ENCODE results near the gene MEIOSIN.

MEIOSIN gene

DNA sequence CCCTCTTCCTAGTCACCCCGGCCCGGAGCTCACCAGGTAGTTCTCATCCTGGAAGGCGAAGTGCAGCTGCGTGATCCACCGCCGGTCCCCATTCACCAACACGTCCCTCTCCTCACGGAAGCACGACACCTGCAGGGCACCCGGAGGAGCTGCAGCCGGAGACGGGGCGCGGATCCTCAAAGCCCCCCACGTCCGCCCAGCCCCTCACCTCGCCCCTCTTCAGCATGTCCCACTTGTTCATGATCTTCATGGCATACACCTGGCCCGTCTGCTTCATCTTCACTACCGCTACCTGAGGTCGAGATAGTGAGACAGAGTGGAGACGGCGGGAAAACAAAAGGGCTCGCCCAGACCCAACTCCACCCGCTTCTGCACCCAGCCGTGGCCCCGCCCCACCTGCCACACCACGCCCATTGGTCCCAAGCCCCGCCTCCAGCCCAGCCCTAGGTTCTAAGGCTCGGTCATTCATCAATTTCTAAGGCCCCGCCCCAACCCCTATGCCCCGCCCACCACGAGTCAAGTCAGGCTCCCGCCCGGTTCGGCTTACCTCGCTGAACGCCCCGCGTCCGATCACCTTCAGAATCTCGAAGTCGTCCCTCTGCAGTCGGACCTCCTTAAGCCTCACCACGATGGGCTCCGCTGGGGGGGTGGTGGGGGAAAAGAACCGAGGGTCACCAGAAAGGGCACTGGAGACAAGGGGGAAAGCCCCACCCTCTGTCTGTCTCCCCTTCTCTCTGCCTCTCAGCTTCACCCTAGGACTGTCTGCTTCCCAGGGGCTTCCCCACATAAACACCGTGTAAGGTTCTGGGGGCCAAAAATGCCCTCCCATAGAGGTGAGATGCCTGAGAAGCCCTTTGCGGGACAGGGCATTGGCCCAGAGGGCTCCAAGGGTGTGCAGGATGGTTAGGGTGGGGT lies 46.2 kb downstream of the MEIOSIN start:
- peak; percentile 86 to 97 for DNase-seq (ENCODE audit: low read depth in 2 of 2)

DNA sequence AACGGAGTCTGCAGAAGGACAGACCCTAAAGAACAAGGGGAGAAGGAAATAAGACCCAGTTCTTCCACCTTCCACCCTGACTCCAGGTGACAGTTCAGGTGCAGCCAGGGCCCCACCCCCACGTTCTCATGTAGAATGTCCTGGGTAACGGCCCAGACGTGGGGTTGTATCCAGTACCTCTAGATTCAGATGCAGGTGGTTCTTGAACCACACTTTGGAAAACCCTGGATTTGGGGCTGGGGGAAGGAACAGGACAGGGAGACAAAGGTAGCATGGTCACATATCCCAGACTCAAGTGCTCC lies 46.9 kb downstream of the MEIOSIN start:
- no peak for DNase-seq (ENCODE audit: low read depth in 2 of 2)

DNA sequence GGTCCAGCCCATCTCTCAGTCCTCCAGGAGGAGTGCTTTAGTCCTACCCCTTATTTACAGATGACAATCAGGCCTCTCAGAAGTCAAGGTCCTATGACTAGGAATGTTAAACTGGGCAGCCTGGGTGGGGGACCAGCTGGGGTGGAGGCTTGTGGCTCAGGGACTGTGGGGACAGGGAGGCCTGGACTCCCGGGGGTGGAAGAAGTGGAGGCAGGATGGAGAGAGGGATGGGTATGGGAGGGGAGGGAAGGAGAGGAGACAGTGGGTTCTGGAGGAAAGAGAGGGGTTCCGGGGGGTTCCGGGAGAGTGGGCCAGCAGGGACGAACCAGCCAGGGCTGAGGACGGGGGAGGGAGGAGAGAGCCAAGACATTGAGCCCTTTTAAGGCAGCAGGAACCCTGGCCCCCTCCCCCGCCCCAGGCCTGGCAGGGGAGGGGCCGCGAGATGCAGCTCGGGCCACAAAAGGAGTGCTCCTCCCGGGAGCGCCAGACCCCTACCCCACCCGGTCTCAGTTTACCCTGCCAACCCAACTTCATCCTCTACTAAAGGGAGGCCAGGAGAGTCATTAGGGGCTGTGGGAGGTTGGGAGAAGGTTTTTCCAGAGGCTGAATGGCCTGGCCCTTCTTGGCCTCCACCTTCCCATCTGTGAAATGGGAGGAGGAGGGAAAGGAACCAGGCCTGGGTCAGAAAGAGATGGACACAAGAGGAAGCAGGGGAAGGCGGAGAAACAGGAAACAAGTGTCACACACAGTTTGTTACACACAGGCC lies 47.4 kb downstream of the MEIOSIN start:
- DNase-seq (ENCODE audit: low read depth in 2 of 2) = no peak

DNA sequence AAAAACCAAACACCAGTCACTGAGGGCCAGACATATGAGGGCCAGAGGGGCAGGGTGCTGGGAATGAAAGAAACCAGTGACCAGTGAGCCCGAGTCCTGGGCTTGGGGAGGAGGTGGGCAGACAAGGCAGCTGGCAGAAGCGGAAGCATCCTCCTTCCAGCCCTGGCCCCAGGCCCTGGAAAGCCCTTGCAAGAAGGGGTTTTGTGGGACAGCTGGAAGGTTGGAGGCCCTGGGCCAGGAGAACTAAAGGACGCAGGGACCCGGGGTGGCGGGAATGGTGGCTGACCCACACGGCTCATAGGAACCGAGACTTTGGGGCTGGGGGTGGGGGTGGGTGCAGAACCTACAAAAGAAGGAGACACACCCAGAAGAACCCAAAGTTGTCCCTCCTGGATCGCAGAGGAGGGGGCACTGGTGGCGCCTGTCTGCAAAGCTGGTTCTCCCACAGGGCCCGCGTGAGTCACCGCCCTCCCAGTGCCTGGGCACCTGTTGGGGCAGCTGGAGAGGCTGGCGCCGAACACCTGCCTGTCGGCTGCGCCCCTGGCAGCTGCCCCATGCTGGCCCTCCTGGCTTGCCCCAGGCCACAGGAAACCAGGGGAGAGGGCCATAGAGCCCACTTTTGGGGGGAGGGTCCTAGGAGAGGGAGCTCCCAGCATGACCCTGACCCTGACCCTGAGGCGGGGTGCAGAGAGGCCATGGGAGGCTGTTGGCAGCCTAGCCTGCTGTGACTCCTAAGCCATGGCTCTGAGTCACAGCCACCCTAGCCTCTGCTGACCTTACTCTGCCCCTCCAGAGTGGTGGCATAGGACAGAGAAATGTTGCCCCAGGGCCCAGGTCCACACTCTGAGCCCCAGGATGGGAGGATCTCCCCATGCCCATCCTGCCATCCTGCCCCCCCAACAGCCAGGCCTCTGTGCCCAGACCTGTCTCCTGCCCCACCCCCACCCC lies 48.2 kb downstream of the MEIOSIN start:
- DNase-seq (ENCODE audit: low read depth in 2 of 2) = no peak

DNA sequence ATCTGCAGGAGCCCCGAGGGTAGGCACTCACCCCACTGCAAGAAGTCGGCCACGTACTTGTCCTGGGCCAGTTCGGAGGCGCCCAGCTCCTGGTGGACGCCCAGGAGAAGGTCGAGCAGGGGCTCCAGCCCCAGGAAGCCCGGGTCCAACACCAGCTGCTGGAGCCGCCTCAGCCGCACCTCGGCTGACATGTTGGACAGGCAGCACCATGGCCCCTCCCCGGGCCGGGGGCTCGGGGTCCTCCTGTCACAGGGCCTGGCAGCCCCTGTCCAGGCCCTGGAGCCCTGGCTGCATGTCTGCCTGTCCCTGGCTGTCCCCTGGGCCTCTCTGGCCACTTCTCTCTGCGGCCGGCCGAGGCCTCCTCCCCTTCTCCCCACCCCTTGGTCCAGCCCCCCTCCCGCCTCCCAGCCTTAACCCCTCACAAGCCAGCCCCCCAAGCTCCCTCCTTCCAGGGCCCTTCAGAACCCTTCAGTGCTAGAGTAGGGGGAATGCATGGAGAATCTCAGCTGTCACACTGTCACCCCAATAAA lies 49.0 kb downstream of the MEIOSIN start, which contains the start of gene DMPK:
Gene DMPK (minus strand): TSS at position 329 of the 530 bp plus-strand sequence. CDS start 138 bp downstream, at position 191.
- no peak for DNase-seq (ENCODE audit: low read depth in 2 of 2)

DNA sequence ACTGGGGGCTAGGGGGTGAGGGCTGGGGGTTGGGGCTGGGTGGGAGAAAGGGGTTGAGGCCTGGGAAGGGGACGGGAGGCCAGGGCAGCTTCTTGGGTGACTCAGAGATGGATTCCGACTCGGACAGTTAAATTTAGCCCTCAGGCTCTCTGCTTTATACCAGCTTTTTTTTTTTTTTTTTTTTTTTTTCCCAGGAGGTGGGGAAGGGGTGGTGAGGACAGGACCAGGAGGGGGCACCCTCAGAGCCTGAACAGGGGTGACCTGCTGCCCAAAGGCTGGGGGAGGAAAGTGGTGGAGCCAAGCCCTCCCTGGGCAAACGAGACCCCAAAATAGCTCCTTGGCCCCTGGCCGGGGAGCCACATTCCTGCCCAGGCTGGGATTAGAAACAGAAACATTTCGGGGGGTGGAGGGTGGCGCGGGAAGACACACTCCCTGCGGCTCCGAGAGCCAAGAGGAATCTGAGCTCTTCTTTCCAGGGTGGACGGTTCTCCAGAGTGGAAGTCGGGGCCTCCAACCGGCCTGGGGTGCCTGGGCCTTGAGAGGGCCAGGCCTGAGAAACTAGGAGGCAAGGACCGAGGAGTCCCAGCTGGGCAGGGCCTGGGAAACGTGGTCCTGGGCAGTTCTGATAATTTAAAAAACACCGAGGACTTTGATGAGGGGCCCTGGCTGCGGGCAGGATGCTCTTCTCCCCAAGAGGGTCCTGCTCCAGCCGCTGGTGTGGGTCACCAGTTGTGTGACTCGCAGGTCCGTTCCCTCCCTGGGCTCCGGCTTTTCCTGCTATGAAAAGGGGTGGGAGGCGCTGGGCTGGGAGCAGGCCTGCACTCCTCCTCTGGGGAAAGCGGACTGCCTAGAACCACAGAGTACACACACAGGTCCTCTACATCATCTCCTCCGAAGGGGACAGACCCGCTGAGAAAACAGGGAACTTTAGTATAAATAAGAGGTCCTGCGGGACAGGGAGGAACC lies 49.9 kb downstream of the MEIOSIN start:
- DNase-seq (ENCODE audit: low read depth in 2 of 2) = no peak

DNA sequence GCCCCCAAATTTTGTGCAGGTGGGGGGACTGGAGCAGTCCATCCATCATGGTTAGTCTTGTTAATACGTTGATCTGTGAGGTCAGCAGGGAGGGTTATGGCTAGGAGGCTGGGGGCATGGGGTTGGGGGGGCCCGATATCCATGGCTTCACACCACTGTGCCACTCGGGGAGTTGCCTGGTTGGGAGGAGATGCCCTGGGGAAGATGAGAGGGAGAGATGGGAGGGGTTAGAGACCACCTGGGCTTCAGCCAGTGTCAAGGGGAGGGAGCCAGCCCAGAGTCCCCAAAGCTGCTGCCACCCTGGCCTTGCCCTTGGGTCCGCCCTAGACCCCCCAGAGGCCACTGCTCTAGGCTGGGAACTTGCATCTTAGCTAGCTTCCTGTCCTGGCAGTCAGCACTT lies 50.9 kb downstream of the MEIOSIN start:
- no peak for DNase-seq (ENCODE audit: low read depth in 2 of 2)

DNA sequence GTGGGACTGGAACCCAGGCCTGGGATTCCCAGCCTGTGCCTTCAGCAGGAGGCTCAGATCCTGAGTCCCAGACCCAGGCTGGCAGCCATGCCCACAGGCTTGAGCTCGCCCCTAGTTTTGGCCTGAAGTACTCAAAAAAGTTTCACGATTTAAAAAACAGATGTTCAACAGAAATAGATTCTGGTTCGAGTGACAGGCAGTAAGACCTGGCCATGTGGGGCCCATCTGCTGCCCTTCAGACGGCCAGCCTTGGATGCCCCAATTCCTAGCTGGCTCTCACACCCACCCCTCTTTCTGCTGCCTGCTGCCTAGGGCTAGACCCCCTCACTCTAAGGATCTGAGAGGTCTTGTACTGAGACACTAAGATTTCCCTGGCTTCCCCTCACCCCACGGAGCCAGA lies 51.9 kb downstream of the MEIOSIN start:
- no peak for DNase-seq (ENCODE audit: low read depth in 2 of 2)

DNA sequence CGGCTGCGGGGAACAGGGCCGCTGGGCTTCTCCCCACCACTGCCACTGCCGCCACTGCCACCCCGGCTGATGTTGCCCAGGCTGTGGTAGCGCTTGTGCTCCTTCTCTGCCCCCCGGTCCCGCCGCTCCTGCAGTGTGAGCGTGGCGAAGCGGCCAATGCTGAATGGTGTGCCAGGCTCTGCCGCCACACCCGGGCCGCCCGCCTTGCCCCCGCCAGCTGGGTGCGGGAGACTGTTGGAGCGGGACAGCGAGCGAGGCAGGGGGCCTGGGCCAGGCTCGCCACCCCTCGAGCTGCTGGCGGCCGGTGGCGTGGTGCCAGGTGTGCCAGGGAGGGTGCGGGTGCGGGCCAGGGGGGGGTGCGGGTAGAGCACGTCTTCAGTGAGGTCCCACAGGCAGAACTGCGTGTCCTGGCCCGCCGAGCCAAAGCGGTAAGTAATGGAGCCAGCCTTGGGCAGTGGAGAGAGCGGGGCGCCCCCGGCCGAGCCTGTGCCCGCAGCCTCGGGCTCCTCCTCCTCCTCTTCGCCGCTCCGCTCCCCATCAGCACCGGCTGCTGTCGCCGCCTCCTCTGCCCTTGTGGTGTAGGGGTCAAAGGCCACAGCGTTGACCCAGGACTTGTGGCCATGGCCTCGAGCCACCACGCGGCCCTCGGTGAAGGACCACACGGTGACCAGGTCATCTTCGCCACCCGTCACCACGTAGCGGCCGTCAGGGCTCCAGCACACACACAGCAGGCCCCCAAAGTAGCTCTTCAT lies 52.7 kb downstream of the MEIOSIN start:
- DNase-seq (ENCODE audit: low read depth in 2 of 2) = no peak

DNA sequence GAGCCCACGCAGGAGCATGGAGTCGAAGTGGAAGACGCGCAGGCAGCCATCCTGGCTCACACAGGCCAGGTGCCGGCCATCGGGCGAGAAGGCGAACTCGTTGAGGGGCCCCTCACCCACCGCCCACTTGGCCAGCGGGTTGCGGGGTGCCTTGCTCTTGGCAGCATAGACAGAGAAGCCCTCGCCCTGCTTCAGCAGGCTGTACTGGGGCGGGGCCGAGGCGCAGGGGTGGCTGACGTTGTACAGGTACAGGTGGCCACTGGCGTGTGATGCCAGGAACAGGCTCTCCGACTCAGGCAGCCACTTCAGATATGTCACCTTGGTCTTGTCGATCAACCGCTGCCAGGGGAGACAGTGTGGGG lies 53.3 kb downstream of the MEIOSIN start:
- DNase-seq (ENCODE audit: low read depth in 2 of 2) = no peak

DNA sequence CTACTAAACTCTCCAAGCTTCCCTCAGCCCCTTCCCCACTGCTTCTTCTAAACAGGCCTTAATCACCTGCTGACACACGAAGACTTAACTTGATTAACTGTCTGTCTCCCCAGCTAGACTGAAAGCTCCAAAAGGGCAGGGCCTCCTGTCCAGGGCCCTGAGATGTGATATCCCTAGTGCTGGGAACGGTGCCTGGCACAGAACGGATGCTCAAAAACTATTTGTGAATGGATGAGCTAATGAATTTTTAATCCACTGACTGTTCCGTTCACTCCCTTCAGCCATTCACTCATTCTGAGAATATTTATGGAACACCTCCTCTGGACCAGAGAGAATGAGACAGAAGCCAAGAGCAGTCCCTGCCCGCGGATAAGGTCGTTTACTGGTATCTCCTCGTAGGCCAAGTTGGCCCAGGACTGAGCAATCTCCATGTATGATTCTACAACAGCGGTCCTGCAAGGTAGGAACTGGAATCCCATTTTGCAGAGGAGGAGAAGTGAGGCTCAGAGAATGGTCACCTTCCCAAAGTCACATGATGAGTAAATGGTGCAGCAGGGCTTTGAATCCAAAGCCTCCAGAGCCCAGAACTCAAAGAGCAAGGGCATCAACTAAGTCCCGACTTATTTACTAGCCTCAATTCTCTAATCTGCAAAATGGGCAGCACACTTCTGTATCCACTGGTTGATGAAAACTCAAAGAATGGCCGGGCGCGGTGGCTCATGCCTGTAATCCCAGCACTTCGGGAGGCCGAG lies 56.0 kb downstream of the MEIOSIN start:
- DNase-seq (ENCODE audit: low read depth in 2 of 2) = no peak

DNA sequence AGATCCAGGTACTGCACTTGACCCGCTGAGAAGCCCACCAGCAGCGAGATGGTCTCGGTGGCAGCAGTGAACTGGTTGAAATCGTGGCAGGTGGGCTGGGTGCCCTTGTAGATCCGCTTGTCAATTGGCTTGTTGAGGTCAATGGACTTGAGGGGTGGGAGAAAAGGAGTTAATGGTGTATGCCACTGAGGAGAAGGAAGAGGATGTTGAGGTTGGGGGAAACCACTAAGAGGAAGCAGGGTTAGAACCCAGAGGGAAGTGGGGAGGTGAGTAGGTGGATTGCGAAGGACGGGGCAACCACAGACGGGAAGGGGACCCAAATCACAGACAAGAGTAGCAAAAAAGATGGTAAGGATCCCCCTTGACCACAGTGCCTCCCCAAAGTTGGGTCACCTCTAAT lies 57.7 kb downstream of the MEIOSIN start:
- no peak for DNase-seq (ENCODE audit: low read depth in 2 of 2)

DNA sequence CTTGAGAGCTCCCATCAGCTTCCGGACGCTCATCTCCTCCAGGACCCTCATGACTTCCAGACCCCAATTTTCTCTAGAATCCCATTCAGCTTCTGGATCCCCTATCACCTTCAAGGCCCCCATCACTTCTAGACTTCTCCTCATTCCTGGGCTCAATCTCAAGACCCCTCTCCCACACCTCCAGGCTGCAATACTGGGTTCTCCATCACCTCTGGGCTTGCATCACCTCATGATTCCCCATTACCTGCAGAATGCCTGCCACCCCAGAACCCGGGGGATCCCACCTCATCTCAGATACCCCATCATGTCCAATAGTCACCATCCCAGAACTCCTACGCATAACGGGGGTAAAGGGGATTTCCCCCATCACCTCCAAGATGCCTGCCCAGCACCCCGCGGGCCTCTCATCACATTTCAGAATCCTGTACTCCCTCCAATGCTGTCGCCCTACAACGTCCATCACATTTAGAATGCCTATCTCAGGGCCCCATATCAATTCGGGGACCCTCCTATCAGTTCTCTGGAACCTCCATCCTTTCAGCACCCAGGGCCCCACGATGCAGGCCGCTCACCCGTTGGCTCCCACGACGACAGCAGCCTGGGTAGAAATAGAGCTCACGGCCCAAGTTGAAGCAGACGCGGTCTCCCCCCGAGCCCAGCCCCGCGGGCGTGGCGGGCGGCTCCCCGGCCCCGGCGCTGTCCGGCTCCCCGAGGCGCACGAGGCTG lies 58.7 kb downstream of the MEIOSIN start:
- DNase-seq (ENCODE audit: low read depth in 2 of 2) = no peak

DNA sequence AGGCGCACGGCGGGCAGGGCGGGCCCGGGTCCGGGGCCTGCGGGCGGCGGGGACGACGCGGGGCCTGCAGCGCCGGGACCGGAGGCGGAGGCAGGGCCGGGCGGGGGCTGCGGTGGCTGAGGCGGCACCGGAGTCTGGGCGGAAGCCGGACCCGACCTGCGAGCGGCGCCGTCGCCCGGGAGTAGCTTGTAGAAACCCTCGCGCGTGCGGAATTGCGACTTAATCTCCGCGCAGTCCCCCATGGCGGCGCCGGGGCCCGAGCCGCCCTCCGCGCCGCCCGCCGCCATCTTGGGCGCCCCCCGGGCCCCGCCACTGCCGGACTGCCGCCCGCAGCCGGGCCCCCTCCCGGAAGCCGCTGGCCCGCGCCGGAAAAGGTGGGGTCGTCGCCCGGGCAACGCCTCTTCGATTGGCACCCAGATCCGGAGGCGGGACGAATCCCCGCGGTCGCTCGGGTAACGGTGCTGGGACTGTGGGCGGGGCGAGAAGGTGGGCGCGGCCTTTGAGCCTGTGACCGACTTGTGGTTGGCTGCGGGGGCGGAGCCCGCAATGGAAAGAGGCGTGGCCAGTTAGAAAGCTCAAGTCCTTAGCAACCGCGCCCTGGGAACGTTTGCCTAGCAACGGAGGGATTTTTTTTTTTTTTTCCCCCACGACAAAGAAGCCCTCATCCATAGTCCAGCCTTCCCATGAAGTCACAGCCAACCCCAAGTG lies 59.4 kb downstream of the MEIOSIN start, which contains the start of gene DMWD:
Gene DMWD (minus strand): TSS at position 376 of the 708 bp plus-strand sequence. CDS start 89 bp downstream, at position 287.
- peak; percentile 99 to 100 for DNase-seq (ENCODE audit: low read depth in 2 of 2)

DNA sequence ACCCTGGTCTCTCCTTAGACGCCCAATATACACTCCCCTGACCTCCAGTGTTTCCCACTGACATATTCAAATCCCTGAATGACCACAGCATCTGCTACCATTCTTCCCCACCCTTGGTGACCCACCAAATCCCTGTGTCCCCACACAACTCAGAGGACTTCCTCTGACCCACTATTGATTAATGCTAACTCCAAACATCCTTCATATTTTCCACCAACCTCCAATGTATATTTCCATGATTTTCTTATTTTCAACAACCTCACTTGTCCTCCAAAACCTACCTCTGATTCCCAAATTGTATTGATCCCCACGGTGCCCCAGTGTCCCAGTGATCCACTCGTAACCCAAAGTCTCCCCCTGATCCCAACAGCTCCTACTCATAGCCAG lies 59.9 kb downstream of the MEIOSIN start:
- DNase-seq (ENCODE audit: low read depth in 2 of 2) = no peak

DNA sequence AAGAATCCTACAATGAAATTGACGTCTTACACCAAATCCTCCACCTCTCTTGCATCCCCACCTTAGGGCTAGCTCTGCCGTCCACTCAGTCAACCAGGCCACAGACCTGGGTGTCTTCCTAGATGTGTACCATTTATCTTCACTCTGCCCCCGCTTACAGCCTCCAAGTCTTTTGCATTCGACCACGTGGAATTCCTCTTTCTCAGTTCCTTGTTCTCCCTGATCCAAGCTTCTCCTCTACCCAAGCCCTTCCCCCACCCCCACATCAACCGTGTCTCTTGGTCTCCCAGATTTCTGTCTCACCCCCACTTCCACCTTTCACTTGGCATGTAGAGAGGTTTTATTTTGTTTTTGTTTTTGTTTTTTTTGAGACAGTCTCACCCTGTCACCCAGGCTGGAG lies 60.6 kb downstream of the MEIOSIN start:
- DNase-seq (ENCODE audit: low read depth in 2 of 2) = no peak

DNA sequence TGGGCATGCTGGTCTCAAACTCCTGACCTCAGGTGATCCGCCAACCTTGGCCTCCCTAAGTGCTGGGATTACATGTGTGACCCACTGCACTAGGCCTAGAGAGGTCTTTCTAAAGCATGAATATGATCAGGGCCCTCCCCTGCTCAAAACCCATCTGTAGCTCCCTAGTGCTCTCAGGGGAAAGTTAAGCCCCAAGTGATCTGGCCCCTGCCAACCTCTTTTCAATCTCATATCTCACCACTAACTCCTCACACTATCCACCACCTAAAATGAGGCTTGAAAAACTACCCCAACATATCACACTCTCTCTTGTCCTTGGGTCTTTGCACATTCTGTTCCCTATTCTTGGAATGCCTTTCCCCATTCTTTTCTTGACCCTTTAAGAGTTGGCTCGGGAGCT lies 61.4 kb downstream of the MEIOSIN start:
- no peak for DNase-seq (ENCODE audit: low read depth in 2 of 2)
